ENCODE results near the gene SLC1A6. TPM values are rescaled to one million over a fixed set of nuclear protein-coding genes. Genes with fewer than 3 reads are reported as not detected.
"Not testable (repeated sequence)": the region's sequence is repeated elsewhere in the genome, so short reads cannot be mapped to it uniquely, and the experiment has no call there.

The SLC1A6 gene
- polyA plus RNA-seq, 3 donors: 0.36 to 0.47 (median 0.46) TPM

DNA sequence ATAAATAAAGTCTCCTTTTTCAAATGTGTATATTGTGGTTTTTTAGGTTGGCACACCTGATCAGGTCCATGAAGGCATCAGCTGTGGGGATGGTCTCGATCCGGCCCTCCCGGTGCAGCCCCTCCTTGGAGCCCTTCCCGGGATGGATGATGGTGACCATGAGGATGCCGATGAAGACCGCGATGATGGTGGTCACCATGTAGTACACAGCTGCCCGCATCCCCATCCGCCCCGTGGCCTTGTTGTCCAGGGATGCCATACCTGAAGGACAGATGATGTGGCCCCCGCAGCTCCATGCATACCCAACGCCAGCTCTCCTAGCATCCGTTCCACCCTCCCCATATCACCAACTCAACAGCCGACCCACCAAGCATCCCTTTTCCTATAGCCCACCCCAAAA is 11.4 kb downstream of the SLC1A6 start:
- DNase-seq (ENCODE audit: extremely low read depth in 1 of 11, low read depth in 9 of 11, low spot score in 4 of 11): no peak

DNA sequence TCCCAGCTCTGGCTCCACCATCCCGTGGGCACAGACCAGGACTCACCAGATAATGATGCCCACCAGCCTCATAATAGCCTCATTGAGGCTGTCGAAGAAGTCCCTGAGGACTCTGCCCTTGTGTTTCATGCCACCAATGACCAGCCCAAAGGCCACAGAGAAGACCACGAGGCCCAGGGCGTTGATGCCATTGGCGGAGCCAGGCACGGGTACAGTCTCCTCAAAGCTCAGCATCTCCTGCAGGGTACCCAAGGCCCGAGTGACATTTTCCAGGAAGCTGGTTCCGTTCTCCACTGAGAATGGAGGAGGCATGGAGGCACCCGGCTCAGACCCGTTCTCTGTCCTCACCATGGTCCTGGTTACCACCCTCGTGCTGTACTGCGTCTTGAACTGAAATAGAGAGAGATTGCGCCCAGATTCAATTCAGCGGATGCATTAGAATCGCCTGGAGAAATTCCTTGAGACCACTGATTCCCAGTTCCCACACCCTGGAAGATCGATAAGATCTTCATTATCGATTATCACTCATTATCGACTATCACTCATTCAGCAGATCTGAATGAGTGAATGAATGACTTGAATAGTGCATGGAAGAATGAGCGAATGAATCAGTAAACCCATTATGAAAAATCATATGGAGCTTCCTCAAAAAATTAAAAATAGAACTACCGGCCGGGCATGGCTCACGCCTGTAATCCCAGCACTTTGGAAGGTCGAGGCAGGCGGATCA is 17.5 kb downstream of the SLC1A6 start:
- no peak for DNase-seq (ENCODE audit: extremely low read depth in 1 of 11, low read depth in 9 of 11, low spot score in 4 of 11)

DNA sequence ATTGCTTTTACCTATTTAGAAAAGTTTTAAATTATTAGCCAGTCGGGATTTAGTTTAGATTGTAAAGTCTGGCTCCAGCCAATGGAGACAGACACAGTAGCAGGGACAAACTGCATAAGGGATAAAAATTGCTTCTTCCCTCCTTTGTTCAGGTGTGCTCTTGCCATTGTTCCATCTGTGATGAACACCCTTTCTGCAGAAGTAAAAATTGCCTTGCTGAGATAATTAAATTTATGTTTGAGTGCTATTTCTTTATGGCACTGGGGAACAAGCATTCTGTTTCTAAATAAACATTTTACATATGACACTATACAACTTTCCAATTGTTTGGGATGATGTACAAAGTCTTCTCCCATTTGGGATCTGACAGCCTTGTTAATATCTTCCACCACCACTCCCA is 20.4 kb downstream of the SLC1A6 start:
- DNase-seq (ENCODE audit: extremely low read depth in 1 of 11, low read depth in 9 of 11, low spot score in 4 of 11): no peak

DNA sequence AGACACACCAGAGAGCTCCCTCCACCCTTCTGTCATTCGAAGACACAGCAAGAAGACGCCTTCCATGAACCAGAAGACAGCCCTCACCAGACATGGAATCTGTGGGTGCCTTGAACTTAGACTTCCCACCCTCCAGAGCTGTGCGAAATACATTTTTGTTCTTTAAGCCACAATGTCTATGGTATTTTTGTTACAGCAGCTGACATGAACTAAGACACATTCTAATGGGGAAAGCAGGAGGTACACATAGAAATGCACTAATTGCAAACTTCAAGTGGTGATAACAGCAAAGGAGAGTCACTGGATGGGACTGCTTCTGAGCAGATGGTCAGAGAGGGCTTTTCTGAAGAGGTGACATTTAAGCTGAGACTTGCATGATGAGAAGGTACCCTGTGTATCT is 22.2 kb downstream of the SLC1A6 start:
- no peak for DNase-seq (ENCODE audit: extremely low read depth in 1 of 11, low read depth in 9 of 11, low spot score in 4 of 11)

DNA sequence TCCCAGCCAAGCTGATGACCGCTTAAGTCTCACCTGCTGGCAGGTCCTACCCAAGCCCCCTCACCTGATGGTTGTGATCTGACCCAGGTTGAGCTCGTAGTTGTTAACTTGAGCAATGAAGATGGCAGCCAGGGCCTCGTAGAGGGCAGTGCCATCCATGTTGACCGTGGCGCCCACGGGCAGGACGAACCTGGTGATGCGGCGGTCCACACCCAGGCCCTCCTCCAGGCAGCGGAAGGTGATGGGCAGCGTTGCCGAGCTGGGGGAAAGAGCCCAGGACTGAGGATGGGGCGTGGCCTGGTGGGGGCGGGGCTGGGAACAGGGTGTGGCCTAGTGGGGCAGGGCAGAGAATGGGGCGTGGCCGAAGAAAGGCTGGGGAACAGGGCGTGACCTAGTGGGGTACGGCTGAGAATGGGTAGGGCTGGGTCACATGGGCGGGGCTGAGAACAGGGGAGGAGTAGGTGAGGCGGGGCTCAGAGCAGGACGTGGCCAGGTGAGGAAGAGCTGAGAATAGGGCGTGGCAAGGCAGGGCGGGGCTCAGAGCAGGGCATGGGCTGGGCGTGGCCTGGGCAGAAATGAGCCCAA is 25.5 kb downstream of the SLC1A6 start:
- no peak for DNase-seq (ENCODE audit: extremely low read depth in 1 of 11, low read depth in 9 of 11, low spot score in 4 of 11)

DNA sequence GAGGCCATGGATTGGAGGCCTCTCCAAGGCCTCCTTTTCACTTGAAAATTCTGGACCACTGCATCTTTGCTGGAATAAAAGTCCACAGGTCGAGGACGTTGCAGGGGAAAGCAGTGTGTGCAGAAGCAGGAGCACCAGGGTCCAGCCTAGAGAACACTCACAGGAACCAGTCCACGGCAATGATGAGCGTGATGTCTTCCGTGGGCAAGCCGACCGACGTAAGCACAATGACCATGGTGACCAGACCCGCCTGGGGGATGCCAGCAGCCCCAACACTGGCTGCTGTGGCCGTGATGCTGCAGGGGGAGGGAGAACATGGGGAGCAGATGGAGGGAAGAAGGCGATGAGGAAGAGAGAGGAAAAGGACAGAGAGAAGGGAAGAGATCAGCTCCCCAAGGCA is 26.9 kb downstream of the SLC1A6 start:
- DNase-seq (ENCODE audit: extremely low read depth in 1 of 11, low read depth in 9 of 11, low spot score in 4 of 11): no peak

DNA sequence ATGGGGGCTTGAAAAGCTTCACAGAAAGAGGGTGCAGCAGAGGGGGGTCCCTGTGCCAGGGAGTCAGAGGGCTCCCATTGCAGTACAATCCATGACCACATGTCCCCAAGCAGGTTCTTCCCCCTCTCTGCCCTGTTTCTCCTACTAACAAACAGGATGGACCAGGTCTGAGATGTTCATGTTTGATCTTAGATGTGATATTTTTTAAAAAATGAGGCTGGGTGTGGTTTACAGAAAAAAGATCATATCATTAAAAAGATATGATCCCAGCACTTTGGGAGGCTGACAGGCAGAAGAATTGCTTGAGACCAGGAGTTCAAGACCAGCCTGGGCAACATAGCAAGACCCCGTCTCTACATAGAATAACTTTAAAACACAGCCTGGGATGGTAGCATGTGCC is 29.2 kb downstream of the SLC1A6 start:
- DNase-seq (ENCODE audit: extremely low read depth in 1 of 11, low read depth in 9 of 11, low spot score in 4 of 11): no peak

DNA sequence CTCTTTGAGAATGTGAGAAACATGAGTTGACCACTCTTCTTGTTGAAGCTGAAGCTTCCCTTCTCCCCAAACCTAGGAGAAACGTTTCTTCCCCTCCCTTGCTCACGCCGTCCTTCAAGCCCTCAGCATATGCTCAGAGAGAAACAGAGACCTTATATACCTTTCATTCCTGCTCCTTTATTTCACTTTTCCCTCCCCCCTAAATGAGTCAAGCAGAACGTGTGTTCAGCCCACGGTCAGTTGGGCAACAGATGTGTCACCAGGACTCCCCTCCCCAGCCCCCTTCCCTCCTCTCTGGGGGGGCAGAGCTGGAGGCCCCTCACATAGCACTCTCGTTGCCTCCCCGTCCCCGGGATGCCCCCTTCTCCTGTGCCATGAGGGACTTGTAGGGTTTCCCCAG is 29.8 kb downstream of the SLC1A6 start:
- no peak for DNase-seq (ENCODE audit: extremely low read depth in 1 of 11, low read depth in 9 of 11, low spot score in 4 of 11)

DNA sequence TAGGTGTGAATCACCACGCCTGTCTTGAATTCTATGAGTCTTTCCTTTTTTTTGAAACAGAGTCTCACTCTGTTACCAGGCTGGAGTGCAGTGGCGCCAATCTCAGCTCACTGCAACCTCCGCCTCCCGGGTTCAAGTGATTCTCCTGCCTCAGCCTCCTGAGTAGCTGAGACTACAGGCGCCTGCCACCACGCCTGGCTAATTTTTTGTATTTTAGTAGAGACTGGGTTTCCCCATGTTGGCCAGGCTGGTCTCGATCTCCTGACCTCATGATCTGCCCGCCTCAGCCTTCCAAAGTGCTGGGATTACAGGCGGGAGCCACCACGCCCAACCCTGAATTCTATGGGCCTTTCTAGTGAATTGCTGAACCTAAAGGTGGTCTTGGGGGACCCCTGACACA is 30.3 kb downstream of the SLC1A6 start:
- DNase-seq (ENCODE audit: extremely low read depth in 1 of 11, low read depth in 9 of 11, low spot score in 4 of 11): not testable (repeated sequence)

DNA sequence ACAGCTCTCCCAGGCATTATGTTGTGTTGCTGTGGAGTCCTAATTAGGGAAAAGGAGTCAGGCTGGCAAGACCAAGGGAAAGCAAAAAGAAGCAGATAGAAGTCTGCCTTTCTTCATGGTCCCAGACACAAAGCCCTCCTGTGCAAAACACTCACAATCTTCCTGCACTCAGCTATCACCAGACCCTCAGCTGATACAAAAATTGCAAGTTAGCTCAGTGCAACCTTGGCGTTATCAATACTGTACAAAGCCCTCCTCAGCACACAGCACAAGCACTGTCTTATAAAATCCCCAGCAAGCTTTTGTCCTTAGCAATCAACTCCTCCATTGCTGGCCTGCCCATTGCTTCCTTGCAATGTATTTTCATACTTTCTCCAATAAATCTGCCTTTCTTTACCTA is 35.2 kb downstream of the SLC1A6 start:
- DNase-seq (ENCODE audit: extremely low read depth in 1 of 11, low read depth in 9 of 11, low spot score in 4 of 11): no peak

DNA sequence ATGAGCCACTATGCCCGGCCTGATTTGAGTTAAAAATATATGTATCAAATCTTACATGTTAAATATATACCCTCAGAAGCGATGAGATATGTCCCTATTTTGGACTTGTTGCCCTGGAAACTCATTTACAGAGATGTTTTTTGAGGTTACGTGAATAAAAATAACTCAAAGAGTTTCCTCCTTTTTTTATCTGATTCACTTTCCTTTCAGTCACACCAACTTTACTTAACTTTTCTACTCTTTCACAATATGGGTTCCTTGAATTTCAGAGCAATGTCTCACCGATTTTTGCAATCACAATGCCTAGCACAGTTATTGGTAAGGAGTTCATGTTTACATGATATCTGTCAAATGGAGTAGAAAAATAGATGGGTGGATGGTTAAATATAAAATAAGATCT is 36.1 kb downstream of the SLC1A6 start:
- no peak for DNase-seq (ENCODE audit: extremely low read depth in 1 of 11, low read depth in 9 of 11, low spot score in 4 of 11)

DNA sequence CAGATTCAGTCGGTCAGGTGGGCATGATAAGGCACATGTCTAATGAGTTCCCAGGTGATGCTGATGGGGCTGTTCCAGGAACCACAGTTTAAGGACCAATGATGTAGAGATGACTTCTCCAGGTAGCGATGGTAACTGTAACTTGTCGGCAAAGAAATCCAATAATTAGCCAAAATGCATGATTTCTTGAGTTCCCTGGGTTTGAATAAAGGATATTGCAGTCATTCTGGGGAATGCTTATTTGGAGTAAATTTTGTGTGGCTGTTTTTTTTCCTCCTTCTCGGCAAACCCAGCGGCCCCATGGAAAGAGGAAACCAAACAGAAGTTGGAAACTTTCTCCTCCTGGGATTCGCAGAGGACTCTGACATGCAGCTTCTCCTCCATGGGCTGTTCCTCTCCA is 38.5 kb downstream of the SLC1A6 start, which contains the start of gene OR7C2:
OR7C2 (plus strand) TSS at position 301 of the 400 bp plus-strand sequence; CDS start at position 301, 0 bp downstream.
- DNase-seq (ENCODE audit: extremely low read depth in 1 of 11, low read depth in 9 of 11, low spot score in 4 of 11): no peak

DNA sequence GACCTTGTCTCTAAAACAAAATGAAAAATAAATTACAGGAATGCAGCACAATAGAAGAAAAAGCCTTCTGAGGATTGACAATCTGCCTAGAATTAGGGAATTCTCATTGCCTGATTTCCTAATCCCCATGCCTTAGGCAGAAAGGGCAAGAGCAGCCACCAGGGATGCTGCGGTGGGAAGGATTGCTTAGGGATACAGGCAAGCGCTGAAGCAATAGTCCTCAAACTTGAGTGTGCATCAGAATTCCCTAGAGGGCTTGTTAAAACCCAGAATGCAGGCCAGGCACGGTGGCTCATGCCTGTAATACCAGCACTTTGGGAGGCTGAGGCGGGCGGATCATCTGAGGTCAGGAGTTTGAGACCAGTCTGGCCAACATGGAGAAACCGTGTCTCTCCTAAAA is 39.4 kb downstream of the SLC1A6 start:
- DNase-seq (ENCODE audit: extremely low read depth in 1 of 11, low read depth in 9 of 11, low spot score in 4 of 11): no peak

DNA sequence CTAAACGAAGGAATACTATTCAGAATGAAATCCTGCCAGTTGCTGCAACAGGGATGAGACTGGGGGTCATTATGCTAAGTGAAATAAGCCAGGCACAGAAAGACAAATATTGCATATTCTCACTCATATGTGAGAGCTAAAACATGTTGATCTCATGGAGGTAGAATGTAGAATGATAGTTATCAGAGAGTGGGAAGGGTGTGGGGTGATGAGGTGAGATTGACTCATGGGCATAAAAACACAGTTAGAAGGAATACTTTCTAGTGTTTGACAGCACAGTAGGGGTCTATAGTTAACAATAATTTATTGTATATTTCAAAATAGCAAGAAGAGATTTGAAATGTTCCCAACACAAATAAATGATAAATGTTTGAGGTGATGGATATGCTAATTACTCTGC is 46.2 kb downstream of the SLC1A6 start:
- DNase-seq (ENCODE audit: extremely low read depth in 1 of 11, low read depth in 9 of 11, low spot score in 4 of 11): no peak

DNA sequence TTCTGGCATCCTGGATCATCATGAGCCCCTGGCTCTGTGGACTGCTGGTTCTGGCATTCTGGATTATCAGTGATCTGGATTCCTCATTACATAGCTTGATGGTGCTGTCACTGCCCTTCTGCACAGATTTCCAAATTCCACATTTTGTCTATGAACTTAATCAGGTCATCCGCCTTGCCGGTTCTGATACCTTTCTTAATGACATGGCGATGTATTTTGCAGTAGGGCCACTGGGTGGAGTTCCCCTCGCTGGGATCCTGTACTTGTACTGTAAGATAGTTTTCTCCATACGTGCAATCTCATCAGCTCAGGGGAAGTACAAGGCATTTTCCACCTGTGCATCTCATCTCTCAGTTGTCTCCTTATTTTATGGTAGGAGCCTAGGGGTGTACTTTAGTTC is 62.8 kb downstream of the SLC1A6 start:
- no peak for DNase-seq (ENCODE audit: extremely low read depth in 1 of 11, low read depth in 9 of 11, low spot score in 4 of 11)

DNA sequence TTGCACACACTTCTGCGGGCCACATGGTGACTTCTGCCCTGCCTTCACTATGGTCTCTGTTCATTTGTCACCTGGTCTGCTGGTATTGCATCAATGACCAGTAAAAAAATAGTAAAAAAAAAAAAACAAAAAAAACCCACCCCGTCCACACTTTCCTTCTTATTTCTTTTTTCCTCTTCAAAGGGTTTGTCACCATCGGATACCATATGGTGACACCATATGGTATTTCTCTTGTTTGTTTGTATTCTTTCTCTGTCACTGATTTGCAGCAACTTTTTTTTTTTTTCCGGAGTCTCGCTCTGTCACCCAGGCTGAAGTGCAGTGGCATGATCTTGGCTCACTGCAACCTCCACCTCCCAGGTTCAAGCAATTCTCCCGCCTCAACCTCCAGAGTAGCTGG is 64.5 kb downstream of the SLC1A6 start:
- no peak for DNase-seq (ENCODE audit: extremely low read depth in 1 of 11, low read depth in 9 of 11, low spot score in 4 of 11)

DNA sequence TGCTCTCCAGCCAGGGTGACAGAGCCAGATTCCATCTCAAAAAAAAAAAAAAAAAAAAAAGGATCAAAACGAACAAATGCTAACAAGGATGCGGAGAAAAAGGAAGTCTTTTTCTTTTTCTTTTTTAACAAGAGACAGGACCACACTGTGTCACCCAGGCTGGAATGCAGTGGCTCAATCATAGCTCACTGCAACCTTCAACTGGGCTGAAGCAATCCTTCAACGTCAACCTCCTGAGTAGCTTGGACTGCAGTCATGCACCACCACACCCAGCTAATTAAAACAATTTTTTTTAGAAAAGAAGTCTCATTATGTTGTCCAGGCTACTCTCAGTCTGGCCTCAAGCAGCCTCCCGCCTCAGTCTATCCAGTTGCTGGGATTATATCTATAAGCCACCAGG is 73.0 kb downstream of the SLC1A6 start:
- no peak for DNase-seq (ENCODE audit: extremely low read depth in 1 of 11, low read depth in 9 of 11, low spot score in 4 of 11)

DNA sequence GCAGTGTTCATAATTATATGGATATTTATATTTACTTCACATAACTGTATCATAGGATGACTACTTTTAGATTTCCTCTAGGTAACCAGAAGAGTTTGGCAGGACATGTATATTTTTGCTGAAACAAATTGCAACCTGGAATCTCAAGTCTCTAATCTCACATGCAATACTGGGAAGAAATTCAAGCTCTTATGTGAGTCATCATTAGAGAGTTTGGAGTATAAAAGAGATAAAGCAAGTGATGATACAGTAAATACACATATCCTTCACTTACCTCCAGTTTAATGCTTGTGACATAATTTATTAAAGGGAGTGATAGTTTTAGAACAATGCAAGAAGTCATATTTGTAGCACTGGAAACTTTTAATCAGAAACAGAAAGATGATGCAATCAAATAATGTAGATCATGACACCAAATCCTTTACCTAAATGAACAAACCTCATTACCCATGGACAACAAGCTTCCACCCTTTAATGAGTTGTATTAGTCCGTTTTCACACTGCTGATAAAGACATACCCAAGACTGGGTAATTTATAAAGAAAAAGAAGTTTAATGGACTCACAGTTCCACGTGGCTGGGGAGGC is 77.9 kb downstream of the SLC1A6 start:
- DNase-seq (ENCODE audit: extremely low read depth in 1 of 11, low read depth in 9 of 11, low spot score in 4 of 11): no peak

Measured in renal cortex interstitium (tissue), 11 donors.